Ishikawa (cell line): Measurements from ENCODE around the gene QSER1.

Experiments used
- CEBPB ChIP-seq: IDR thresholded peaks from 2 replicates; pipeline ENCODE4 v1.6.1; 2012
- CREB1 ChIP-seq: IDR thresholded peaks from 2 replicates; pipeline ENCODE4 v1.6.1; 2012; ENCODE audit warnings: low read depth
- EGR1 ChIP-seq: IDR thresholded peaks from 2 replicates; pipeline ENCODE4 v1.6.1; 2012
- EP300 ChIP-seq: IDR thresholded peaks from 2 replicates; pipeline ENCODE4 v1.6.1; 2012; ENCODE audit warnings: borderline replicate concordance
- FOXM1 ChIP-seq: IDR thresholded peaks from 2 replicates; pipeline ENCODE4 v1.6.1; 2012; ENCODE audit warnings: low read depth, borderline replicate concordance
- MAX ChIP-seq: IDR thresholded peaks from 2 replicates; pipeline ENCODE4 v1.6.1; 2012
- NFIC ChIP-seq: IDR thresholded peaks from 2 replicates; pipeline ENCODE4 v1.6.1; 2012
- RAD21 ChIP-seq: IDR thresholded peaks from 2 replicates; pipeline ENCODE4 v1.6.1; 2012; ENCODE audit warnings: low read depth
- REST ChIP-seq: IDR thresholded peaks from 2 replicates; pipeline ENCODE4 v1.6.1; 2012; ENCODE audit warnings: low read depth, mild to moderate bottlenecking
- TCF12 ChIP-seq: IDR thresholded peaks from 2 replicates; pipeline ENCODE4 v1.6.1; 2012; ENCODE audit warnings: low read depth
- TEAD4 ChIP-seq: IDR thresholded peaks from 2 replicates; pipeline ENCODE4 v1.6.1; 2012
- USF1 ChIP-seq: IDR thresholded peaks from 2 replicates; pipeline ENCODE4 v1.6.1; 2012
- YY1 ChIP-seq: IDR thresholded peaks from 2 replicates; pipeline ENCODE4 v1.6.1; 2012; ENCODE audit warnings: low read depth
- ZBTB7A ChIP-seq: IDR thresholded peaks from 2 replicates; pipeline ENCODE4 v1.6.1; 2012; ENCODE audit warnings: low read depth

The QSER1 gene

GRCh38 chr11:32890843-32891656 is 1.6 kb upstream of the QSER1 start:
- TF ChIP-seq MAX (no peak), ZBTB7A (no peak), CREB1 (no peak), EGR1 (no peak)

GRCh38 chr11:32891657-32892354 is 805 bp upstream of the QSER1 start:
- no peak for TF ChIP-seq USF1
- TF ChIP-seq TEAD4: no peak
- TF ChIP-seq EGR1: no peak
- no peak for TF ChIP-seq ZBTB7A

- TF ChIP-seq EP300 (no peak), USF1 (no peak), REST (no peak), ZBTB7A (no peak), NFIC (no peak), CEBPB (no peak), MAX (no peak), RAD21 (no peak), TEAD4 (no peak), CREB1 (no peak), FOXM1 (no peak), EGR1 (no peak), TCF12 (no peak), YY1 (no peak)
Measured at GRCh38 chr11:32893093-32893342, 407 bp downstream of the QSER1 start.

- peak; percentile 97 for TF ChIP-seq ZBTB7A
- no peak for TF ChIP-seq FOXM1
- no peak for TF ChIP-seq TEAD4
- peak; percentile 14; the same call in 1 of the 2 replicates for TF ChIP-seq RAD21
- TF ChIP-seq USF1: no peak
- no peak for TF ChIP-seq CEBPB
- no peak; the same call in 1 of the 2 replicates for TF ChIP-seq TCF12
- no peak for TF ChIP-seq EGR1
Measured at GRCh38 chr11:32893343-32894148, 935 bp downstream of the QSER1 start.

- TF ChIP-seq USF1: no peak
- TF ChIP-seq EGR1: no peak
- no peak for TF ChIP-seq REST
- TF ChIP-seq RAD21: no peak
- TF ChIP-seq CEBPB: no peak
- TF ChIP-seq ZBTB7A: no peak
- TF ChIP-seq CREB1: peak; percentile 54; the same call in 1 of the 2 replicates
- TF ChIP-seq TCF12: no peak
- no peak for TF ChIP-seq YY1
- no peak for TF ChIP-seq MAX
- no peak for TF ChIP-seq EP300
- no peak for TF ChIP-seq TEAD4
- TF ChIP-seq FOXM1: peak; percentile 87; the same call in 1 of the 2 replicates
Measured at GRCh38 chr11:32894149-32894827, 1.7 kb downstream of the QSER1 start.
